GM21737 (cell line): ENCODE data around the gene PALLD.
"Not testable (repeated sequence)": the region's sequence is repeated elsewhere in the genome, so short reads cannot be mapped to it uniquely, and the experiment has no call there.

Source experiments
- ATAC-seq: cut with Tn5 transposase; IDR thresholded peaks from one replicate; pipeline ENCODE4 v1.9.1; 2021; ENCODE audit warnings: mild to moderate bottlenecking, moderate library complexity; ENCODE audit not compliant: unreplicated experiment

The PALLD gene

DNA sequence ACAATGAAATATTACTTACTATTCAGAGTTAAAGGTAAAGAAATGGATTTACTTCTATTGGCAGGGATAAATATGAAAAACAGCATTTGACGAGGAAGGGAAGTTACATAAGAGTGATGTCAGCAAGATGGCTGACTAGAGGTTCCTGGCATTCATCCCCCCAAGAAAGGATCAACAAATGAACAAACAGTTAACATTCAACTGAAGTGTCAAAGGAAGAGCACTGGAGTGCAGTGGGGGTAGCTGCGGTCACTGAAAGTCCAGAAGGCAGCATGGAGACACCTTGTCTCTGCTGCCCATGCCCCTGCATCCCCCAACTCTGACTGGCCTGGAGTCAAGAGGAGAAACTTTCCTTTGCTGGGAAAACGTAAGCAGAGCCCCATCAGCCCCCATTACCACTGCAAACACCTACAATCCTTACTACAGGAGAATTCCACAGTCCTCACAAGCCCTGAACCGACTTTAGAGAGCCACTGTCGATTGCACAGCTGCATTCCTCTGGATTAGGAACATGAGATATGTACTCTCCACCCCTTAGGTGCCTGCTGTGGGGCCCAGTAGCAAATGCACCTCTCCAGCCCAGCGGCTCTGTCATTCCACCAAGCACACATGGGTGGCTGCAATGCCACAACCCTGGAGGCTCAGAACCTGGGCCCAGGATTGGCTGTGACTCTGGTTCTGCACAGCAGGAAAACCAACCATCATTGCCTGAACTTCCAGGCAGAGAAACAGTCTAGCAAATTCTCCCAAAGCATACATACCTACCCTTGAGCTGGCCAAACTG lies 433.8 kb downstream of the PALLD start:
- no peak for ATAC-seq

DNA sequence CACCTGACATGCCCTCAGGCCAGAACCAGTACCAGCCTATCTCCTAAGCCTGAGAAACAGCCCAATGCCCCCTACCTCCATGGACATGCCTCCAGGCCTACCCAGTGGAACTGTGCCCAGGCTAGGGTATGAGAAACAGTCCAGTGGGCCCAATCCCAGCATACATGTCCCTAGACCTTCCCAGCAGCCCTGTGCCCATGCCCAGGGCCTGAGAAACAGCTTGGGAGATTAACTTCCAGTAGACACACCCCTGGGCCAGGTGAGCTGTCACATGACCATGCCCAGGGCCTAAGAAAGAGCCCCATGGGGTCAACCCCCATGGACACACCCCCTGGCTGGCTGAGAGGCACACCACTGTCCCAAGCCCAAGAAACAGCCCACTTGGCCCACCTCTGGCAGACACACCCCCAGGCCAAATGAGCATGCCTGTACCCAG lies 434.4 kb downstream of the PALLD start:
- ATAC-seq = no peak

DNA sequence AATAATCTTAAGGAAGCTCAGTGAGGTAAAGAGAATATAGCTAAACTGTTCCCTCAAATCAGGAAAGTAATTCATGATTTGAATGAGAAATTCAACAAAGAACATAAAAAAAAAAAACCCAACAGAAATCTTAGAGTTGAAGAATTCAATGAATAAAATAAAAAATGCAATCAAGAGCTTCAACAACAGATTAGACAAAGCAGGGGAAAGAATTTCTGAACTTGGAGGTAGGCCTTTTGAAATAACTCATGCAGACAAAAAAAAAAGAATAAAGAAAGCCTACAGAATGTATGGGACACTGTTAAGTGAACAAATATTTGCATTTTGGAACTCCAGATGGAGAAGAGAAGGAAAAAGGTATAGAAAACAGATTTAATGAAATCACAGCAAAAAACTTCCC lies 435.3 kb downstream of the PALLD start:
- ATAC-seq = no peak

DNA sequence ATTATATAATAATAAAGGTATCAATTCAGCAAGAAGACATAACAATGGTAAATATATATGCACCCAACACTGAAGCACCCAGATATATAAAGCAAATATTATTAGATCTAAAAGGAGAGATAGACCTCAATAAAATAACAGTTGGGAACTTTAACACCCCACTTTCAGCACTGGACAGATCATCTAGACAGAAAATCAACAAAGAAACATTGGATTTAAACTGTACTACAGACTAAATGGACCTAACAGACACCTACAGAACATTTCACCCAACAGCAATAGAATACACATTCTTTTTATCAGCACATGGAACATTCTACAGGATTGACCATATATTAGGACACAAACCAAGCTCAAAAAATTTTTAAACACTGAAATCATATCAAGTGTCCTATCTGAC lies 436.6 kb downstream of the PALLD start:
- ATAC-seq = no peak

- not testable (repeated sequence) for ATAC-seq
These were observed 440.6 kb downstream of the PALLD start for GRCh38 chr4:168937473-168937872.

GRCh38 chr4:168942985-168943384 lies 446.1 kb downstream of the PALLD start:
- ATAC-seq = no peak

DNA sequence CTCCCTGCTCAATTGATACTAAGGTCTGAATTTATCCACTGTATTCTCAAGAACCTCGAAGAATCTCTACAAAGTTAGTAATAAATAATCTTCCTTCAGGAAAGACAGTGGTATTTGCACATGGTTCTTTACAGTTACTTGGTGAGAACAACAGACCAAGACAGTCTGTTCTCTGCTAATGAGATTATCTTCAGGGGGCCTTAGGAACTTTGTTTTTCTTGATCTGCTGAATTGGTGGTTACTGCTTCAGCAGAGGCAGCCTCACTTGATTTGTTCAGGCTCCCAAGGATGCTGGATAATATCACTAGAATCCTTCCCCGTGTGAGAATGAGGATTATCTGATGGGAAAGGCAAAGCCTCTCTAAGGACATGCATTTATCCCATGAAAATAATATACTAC lies 448.4 kb downstream of the PALLD start:
- ATAC-seq = no peak

DNA sequence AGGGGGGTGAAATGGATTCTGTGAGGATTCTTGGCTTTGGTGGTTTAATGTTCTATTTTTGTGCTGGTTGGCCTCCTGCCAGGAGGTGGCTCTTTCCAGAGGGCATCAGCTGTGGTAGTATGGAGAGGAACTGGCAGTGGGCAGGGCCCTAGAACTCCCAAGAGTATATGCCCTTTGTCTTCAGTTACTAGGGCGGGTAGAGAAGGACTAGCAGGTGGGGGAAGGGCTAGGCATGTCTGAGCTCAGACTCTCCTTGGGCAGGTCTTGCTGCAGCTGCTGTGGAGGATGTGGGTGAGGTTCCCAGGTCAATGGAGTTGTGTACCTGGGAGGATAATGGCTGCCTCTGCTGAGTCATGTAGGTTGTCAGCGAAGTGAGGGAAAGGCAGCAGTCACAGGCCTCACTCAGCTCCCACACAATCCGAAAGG lies 456.0 kb downstream of the PALLD start:
- ATAC-seq = not testable (repeated sequence)

- ATAC-seq = no peak
These were observed 458.8 kb downstream of the PALLD start for GRCh38 chr4:168955674-168956073.

- ATAC-seq = no peak
These were observed 463.9 kb downstream of the PALLD start for GRCh38 chr4:168960716-168961115.

GRCh38 chr4:168972596-168972995 lies 475.7 kb downstream of the PALLD start:
- ATAC-seq = no peak
